A549 (cell line): ENCODE results near the gene RAD9A. TPM values are rescaled to one million over a fixed set of nuclear protein-coding genes. Genes with fewer than 3 reads are reported as not detected.

Experiments used
- ATAC-seq, 2 experiments: fragments of 200-7000 bp in 1 of 2; fragments of >200 bp in 1 of 2; cut with Nextera tagmentation in 1 of 2; cut with Tn5 transposase in 1 of 2; 3 replicates each; pipeline versions ENCODE4 v1.8.0 to v1.9.1; 2018 to 2020; ENCODE audit warnings: mild to moderate bottlenecking in 1 of 2, moderate library complexity in 1 of 2
- CTCF ChIA-PET: fragments of 300-600 bp; sonication (Branson Sonifier 250); formaldehyde crosslinking; extraction: SDS; loops from one replicate; lab custom pipeline; 2021; ENCODE audit warnings: antibody characterized with exemption, inconsistent platforms; lab: Yijun Ruan, JAX
- POLR2A ChIA-PET: fragments of 350-600 bp; formaldehyde crosslinking; extraction: SDS; loops from one replicate; lab custom pipeline; 2021; ENCODE audit warnings: antibody characterized with exemption, inconsistent platforms; lab: Yijun Ruan, JAX
- DNase-seq, 2 experiments: peaks; one replicate each; pipeline versions ENCODE4 v3.0.0 to v3.0.0-alpha.2; 2011 to 2016; ENCODE audit warnings: low read depth in 1 of 2, low spot score in 1 of 2
- FAIRE-seq: peaks from 2 replicates; lab custom pipeline; 2011; peaks lifted over from hg19 to GRCh38; lab: Jason Lieb, UNC
- H3K27ac ChIP-seq, 2 experiments: fragments of >200 bp; sonication (Bioruptor Twin); formaldehyde crosslinking; 3 replicates each; pipeline ENCODE4 v1.5.1; 2016 to 2017
- H3K4me1 ChIP-seq: fragments of >200 bp; sonication (Bioruptor Twin); formaldehyde crosslinking; 3 replicates; pipeline ENCODE4 v1.6.1; 2016
- H3K4me2 ChIP-seq: fragments of >200 bp; sonication (Bioruptor Twin); formaldehyde crosslinking; 3 replicates; pipeline ENCODE4 v1.6.1; 2016
- H3K4me3 ChIP-seq: fragments of >200 bp; sonication (Bioruptor Twin); formaldehyde crosslinking; 3 replicates; pipeline ENCODE4 v1.5.1; 2016
- H3K9me3 ChIP-seq: fragments of >200 bp; sonication (Bioruptor Twin); formaldehyde crosslinking; 3 replicates; pipeline ENCODE4 v1.6.1; 2016
- ATOH8 ChIP-seq: fragments of 250-450 bp; sonication (Bioruptor Pico); IDR thresholded peaks from 2 replicates; pipeline ENCODE4 v1.5.0; 2020; ENCODE audit warnings: low read depth, mild to moderate bottlenecking, moderate library complexity
- CBX2 ChIP-seq: fragments of 200-600 bp; sonication (generic); IDR thresholded peaks from 2 replicates; pipeline ENCODE4 v1.6.1; 2016; ENCODE audit warnings: low read depth, mild to moderate bottlenecking, borderline replicate concordance
- CEBPB ChIP-seq, 2 experiments: fragments of >200 bp in 1 of 2; sonication (Bioruptor Twin) in 1 of 2; formaldehyde crosslinking in 1 of 2; IDR thresholded peaks; 2 replicates each; pipeline ENCODE4 v1.6.1; 2012 to 2016
- CHD2 ChIP-seq: fragments of 150-350 bp; IDR thresholded peaks from 2 replicates; pipeline ENCODE4 v1.6.1; 2014; ENCODE audit warnings: low read length; ENCODE audit not compliant: partially characterized antibody
- CTCF ChIP-seq: fragments of >200 bp; sonication (Bioruptor Twin); formaldehyde crosslinking; IDR thresholded peaks from 3 replicates; pipeline ENCODE4 v1.5.1; 2016
- EHF ChIP-seq: fragments of 250-450 bp; sonication (Bioruptor Pico); IDR thresholded peaks from 2 replicates; pipeline ENCODE4 v1.5.0; 2020; ENCODE audit warnings: mild to moderate bottlenecking
- EHMT2 ChIP-seq: fragments of 200-600 bp; sonication (generic); IDR thresholded peaks from 2 replicates; pipeline ENCODE4 v1.6.1; 2016; ENCODE audit warnings: antibody characterized with exemption, low read depth, mild to moderate bottlenecking, moderate library complexity
- ELK1 ChIP-seq: fragments of 150-350 bp; IDR thresholded peaks from 2 replicates; pipeline ENCODE4 v1.6.1; 2014; ENCODE audit warnings: low read depth, mild to moderate bottlenecking, low read length
- EP300 ChIP-seq, 2 experiments: fragments of >200 bp; sonication (Bioruptor Twin); formaldehyde crosslinking; IDR thresholded peaks; 2 replicates in 1 of 2; 3 replicates in 1 of 2; pipeline ENCODE4 v1.6.1; 2016 to 2017
- FOXS1 ChIP-seq: fragments of 250-450 bp; sonication (Bioruptor Pico); IDR thresholded peaks from 2 replicates; pipeline ENCODE4 v1.5.0; 2020; ENCODE audit warnings: mild to moderate bottlenecking, moderate library complexity
- GATA3 ChIP-seq: IDR thresholded peaks from 2 replicates; pipeline ENCODE4 v1.6.1; 2012; ENCODE audit warnings: borderline replicate concordance
- HMGXB4 ChIP-seq: fragments of 250-450 bp; sonication (Bioruptor Pico); IDR thresholded peaks from 2 replicates; pipeline ENCODE4 v1.5.0; 2021; ENCODE audit warnings: mild to moderate bottlenecking, moderate library complexity, borderline replicate concordance
- HOXB5 ChIP-seq: fragments of 250-450 bp; sonication (Bioruptor Pico); IDR thresholded peaks from 2 replicates; pipeline ENCODE4 v1.5.0; 2020; ENCODE audit warnings: mild to moderate bottlenecking, moderate library complexity
- JUN ChIP-seq, 2 experiments: fragments of >200 bp; sonication (Bioruptor Twin); formaldehyde crosslinking; IDR thresholded peaks; 2 replicates in 1 of 2; 3 replicates in 1 of 2; pipeline ENCODE4 v1.6.1; 2016 to 2017
- JUNB ChIP-seq: fragments of >200 bp; sonication (Bioruptor Twin); formaldehyde crosslinking; IDR thresholded peaks from 2 replicates; pipeline ENCODE4 v1.6.1; 2016
- KDM5A ChIP-seq: fragments of 200-600 bp; sonication (generic); IDR thresholded peaks from 2 replicates; pipeline ENCODE4 v1.6.1; 2016; ENCODE audit warnings: antibody characterized with exemption, mild to moderate bottlenecking
- MAFK ChIP-seq: fragments of 450-650 bp; IDR thresholded peaks from 2 replicates; pipeline ENCODE4 v1.6.1; 2014; ENCODE audit not compliant: partially characterized antibody
- MAX ChIP-seq: IDR thresholded peaks from 2 replicates; pipeline ENCODE4 v1.6.1; 2012
- MAZ ChIP-seq: fragments of 150-350 bp; IDR thresholded peaks from 2 replicates; pipeline ENCODE4 v1.6.1; 2014; ENCODE audit warnings: antibody characterized with exemption, low read depth, low read length, borderline replicate concordance
- MYC ChIP-seq: IDR thresholded peaks from 2 replicates; pipeline ENCODE4 v1.6.1; 2012; ENCODE audit warnings: mild to moderate bottlenecking, inconsistent platforms, low read length, improper control_type of control experiment, borderline replicate concordance
- NFE2L2 ChIP-seq: fragments of 150-350 bp; conservative IDR thresholded peaks from 2 replicates; pipeline ENCODE4 v1.6.1; 2014; ENCODE audit warnings: low read length
- NR3C1 ChIP-seq: fragments of >200 bp; sonication (Bioruptor Twin); formaldehyde crosslinking; IDR thresholded peaks from 3 replicates; pipeline ENCODE4 v1.6.1; 2017
- PHF8 ChIP-seq: fragments of 200-600 bp; sonication (generic); IDR thresholded peaks from 2 replicates; pipeline ENCODE4 v1.6.1; 2016; ENCODE audit warnings: low read depth, mild to moderate bottlenecking, antibody characterized with exemption, moderate library complexity, borderline replicate concordance
- POLR2AphosphoS2 ChIP-seq: conservative IDR thresholded peaks from 2 replicates; pipeline ENCODE4 v1.6.1; 2012; ENCODE audit warnings: low read length, improper control_type of control experiment, inconsistent platforms
- RARB ChIP-seq: fragments of 250-450 bp; sonication (Bioruptor Pico); IDR thresholded peaks from 2 replicates; pipeline ENCODE4 v1.8.0; 2021; ENCODE audit warnings: mild to moderate bottlenecking, moderate library complexity
- TFCP2L1 ChIP-seq: fragments of 250-450 bp; sonication (Bioruptor Pico); IDR thresholded peaks from 2 replicates; pipeline ENCODE4 v1.5.0; 2021; ENCODE audit warnings: mild to moderate bottlenecking
- TP53 ChIP-seq: fragments of 250-450 bp; sonication (Bioruptor Pico); IDR thresholded peaks from 2 replicates; pipeline ENCODE4 v1.5.0; 2021; ENCODE audit warnings: mild to moderate bottlenecking, moderate library complexity
- ZNF302 ChIP-seq: fragments of 250-450 bp; sonication (Bioruptor Pico); IDR thresholded peaks from 2 replicates; pipeline ENCODE4 v1.9.0; 2021; ENCODE audit warnings: inconsistent platforms, mild to moderate bottlenecking, moderate library complexity
- ZSCAN20 ChIP-seq: fragments of 250-450 bp; sonication (Bioruptor Pico); IDR thresholded peaks from 2 replicates; pipeline ENCODE4 v1.8.0; 2022; ENCODE audit warnings: mild to moderate bottlenecking, moderate library complexity
- WGBS: methylation state at CpG from one replicate; pipeline ENCODE4 v1.1.6; 2017; ENCODE audit errors: missing lambda C conversion rate; 5-methylcytosine and 5-hydroxymethylcytosine counted together
- polyA plus RNA-seq, 4 experiments: library from polyadenylated mRNA; depleted of rRNA in 3 of 4; stranded (reverse); fragments of >200 nt; fragmentation: RNase III in 1 of 4; extraction: RNeasy Plus Mini Kit Qiagen cat#74134 plus additional on column Dnase treatment in 1 of 4; gene quantifications; 2 replicates in 3 of 4; 3 replicates in 1 of 4; pipeline ENCODE4 v1.2.3, GENCODE V29; 2011 to 2017

RAD9A gene
- polyA plus RNA-seq, 2 of the 4 experiments (the other 2 are of a cell fraction): 19.0 to 43.7 TPM

GRCh38 chr11:67373648-67374570 is 17.9 kb upstream of the RAD9A start (continued):
- TF ChIP-seq PHF8: peak; percentile 42; the same call in 1 of the 2 replicates
- no peak for TF ChIP-seq ELK1
- peak; percentile 76 to 96 for TF ChIP-seq CEBPB (IDR thresholded peaks at IDR 0.05)
- TF ChIP-seq KDM5A: no peak
- peak; percentile 99 for TF ChIP-seq MAFK
- 0 out of 2 replicates have a peak, but pooled peaks have one; percentile 57 for TF ChIP-seq FOXS1 (CRISPR knock-in tag)
- TF ChIP-seq CHD2: no peak
- peak; percentile 99 for TF ChIP-seq MAZ
- no peak for TF ChIP-seq EHMT2
- peak; percentile 91 for TF ChIP-seq MAX
- TF ChIP-seq ATOH8 (CRISPR knock-in tag): peak; percentile 16; the same call in 1 of the 2 replicates
- TF ChIP-seq JUN (IDR thresholded peaks at IDR 0.05): peak; percentile 92 to 96

- peak overlapping the region; percentile 95 to 100 for H3K27ac ChIP-seq
- ATAC-seq: peak; percentile 32 to 53
- ChIA-PET POLR2A (interaction anchor here (0.6 to 9.3 kb wide), 14 partner anchors 8 to 1871 kb away, joined by 3 to 172 read pairs (median 6); partner anchors contain the start of genes ALDH3B1, POLD4, PPP1CA and RAD9A), CTCF (interaction anchor here (1.5 to 46.2 kb wide), 4 partner anchors 16 to 112 kb away, joined by 9 to 1913 read pairs (median 318); partner anchors contain the start of genes POLD4, PPP1CA, RAD9A and TBC1D10C)
- H3K4me2 ChIP-seq: peak overlapping the region; percentile 95
- peaks cover 73% of the 10 kb centered on the region for H3K4me1 ChIP-seq
- H3K4me3 ChIP-seq: peak overlapping the region; percentile 68
- peak; percentile 72 to 92 for DNase-seq
- H3K9me3 ChIP-seq: no peaks in the 10 kb centered on the region
- 0% methylated on average over 9 of the region's 9 CpGs for WGBS
- FAIRE-seq: no peak
- no peak for TF ChIP-seq EHF
- no peak for TF ChIP-seq NR3C1
- 0 out of 5 replicates have a peak, but pooled peaks of 1 of the 2 experiments have one; percentile 6 for TF ChIP-seq EP300 (IDR thresholded peaks at IDR 0.05)
- TF ChIP-seq NFE2L2: no peak
- TF ChIP-seq KDM5A: no peak
- TF ChIP-seq MYC: no peak
- TF ChIP-seq RARB (CRISPR knock-in tag): no peak; the same call in 1 of the 2 replicates
- peak; percentile 87 for TF ChIP-seq TFCP2L1
- no peak for TF ChIP-seq CBX2
- TF ChIP-seq GATA3: no peak; the same call in 1 of the 2 replicates
- no peak for TF ChIP-seq POLR2AphosphoS2
- no peak for TF ChIP-seq EHMT2
- TF ChIP-seq MAZ: no peak
- no peak for TF ChIP-seq ZSCAN20
- TF ChIP-seq CTCF: no peak
- 0 out of 2 replicates have a peak, but pooled peaks have one; percentile 4 for TF ChIP-seq MAX
- TF ChIP-seq JUNB: no peak
- no peak for TF ChIP-seq ZNF302
- peak; percentile 91; the same call in 1 of the 2 replicates for TF ChIP-seq TP53 (CRISPR knock-in tag)
- peak; percentile 61; the same call in 1 of the 2 replicates for TF ChIP-seq HMGXB4 (CRISPR knock-in tag)
- TF ChIP-seq HOXB5 (CRISPR knock-in tag): 0 out of 2 replicates have a peak, but pooled peaks have one; percentile 27
These were observed 17.1 kb upstream of the RAD9A start for GRCh38 chr11:67374571-67375281.
